ENCODE data around the gene DHX8.

DHX8 gene

DNA sequence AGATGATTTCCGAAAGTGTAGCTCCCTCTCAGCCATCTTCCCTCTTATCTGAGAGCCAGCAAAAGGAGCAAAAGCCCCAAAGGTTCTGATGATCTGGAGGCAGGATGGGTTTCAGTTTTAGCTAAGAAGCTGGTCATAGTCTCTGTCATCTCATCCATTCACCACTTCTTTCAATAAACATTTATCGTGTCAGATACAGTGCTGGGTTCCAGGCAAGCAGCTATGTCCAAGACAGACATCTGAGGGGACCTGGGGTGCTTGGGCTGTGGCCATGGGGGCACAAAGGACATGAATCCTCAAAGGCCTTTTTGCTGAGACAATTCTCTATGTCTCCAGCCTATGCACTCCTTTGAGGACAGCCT lies 63.4 kb downstream of the DHX8 start:
- DNase-seq (ENCODE audit: low read depth, low spot score), result no peak

- no peak for DNase-seq (ENCODE audit: low read depth, low spot score)
These were observed 64.0 kb downstream of the DHX8 start for GRCh38 chr17:43547659-43548256.

GRCh38 chr17:43548689-43549379 lies 65.1 kb downstream of the DHX8 start:
- DNase-seq (ENCODE audit: low read depth, low spot score), result no peak

GRCh38 chr17:43549496-43549895 lies 65.7 kb downstream of the DHX8 start:
- no peak for DNase-seq (ENCODE audit: low read depth, low spot score)

DNA sequence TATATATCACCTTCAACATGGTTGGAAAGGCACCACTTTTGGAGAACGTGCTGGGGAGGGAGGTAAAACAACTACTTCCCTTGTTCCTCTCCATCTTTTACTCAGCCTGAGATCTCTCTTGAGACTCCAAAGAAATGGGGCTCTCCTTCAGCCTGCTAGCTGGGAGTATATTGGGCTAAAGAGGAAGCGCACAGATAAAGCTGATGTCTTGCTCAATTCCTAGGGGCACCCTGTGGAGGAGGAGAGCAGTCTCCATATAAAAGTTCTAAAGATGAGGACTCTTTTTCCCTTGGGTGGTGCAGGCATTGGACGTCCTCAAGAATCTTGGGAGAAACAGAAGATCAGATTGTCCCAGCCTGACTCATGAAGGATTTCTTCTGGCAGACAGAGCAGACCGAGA lies 67.0 kb downstream of the DHX8 start:
- DNase-seq (ENCODE audit: low read depth, low spot score), result no peak

GRCh38 chr17:43552229-43552837 lies 68.6 kb downstream of the DHX8 start:
- no peak for DNase-seq (ENCODE audit: low read depth, low spot score)

DNA sequence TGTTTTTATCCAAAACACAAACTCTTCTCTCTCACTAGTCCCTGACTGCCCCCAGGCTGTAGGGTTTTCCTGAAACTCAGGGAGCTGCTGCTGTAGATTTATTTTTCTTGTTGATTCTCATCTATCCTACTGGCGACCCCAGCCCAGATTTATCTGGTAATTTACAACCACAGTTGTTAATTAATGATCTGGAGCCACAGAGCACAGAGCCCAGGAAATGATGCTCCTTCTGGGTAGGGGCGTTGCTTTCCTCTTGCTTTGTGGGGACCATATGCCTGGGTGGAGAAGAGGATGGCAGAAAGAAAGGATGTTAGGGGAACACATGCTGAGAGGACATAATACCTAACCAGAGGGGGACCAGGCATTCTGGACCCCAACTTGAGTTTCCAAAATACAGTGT lies 69.8 kb downstream of the DHX8 start:
- no peak for DNase-seq (ENCODE audit: low read depth, low spot score)

DNA sequence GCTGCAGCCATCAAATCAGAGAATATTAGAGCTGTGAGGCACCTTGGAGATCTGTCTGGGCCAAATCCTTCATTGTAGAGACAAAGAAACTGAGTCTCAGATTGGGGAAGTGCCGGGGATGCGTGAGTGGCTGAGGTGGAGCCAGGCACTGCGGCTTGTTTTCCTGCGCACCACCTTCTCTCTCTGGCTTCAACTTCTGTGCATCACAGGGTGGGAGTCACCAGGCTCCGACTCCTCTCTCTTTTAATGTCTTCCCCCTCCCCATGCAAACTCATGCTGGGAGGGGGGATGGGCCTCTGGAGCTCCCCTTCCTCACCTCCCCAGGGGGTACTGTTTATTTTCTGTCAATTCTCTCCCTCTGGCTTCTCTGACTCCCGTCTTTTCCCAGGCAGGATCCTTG lies 71.1 kb downstream of the DHX8 start:
- DNase-seq (ENCODE audit: low read depth, low spot score), result no peak

- no peak for DNase-seq (ENCODE audit: low read depth, low spot score)
These were observed 72.5 kb downstream of the DHX8 start for GRCh38 chr17:43556292-43556691.

DNA sequence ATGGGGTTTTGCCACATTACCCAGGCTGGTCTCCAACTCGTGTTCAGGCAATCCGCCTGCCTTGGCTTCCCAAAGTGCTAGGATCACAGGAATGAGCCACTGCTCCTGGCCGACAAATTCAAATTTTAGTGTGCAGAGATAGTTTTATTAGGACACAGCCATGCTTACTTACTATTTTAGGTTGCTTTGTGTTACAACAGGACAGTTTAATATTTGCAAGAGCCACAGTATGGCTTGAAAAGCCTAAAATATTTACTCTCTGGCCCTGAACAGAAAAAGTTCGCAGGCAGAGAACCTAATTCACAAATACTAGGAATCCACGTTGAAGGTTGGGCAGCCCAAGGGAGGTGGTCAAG lies 75.0 kb downstream of the DHX8 start:
- no peak for DNase-seq (ENCODE audit: low read depth, low spot score)

GRCh38 chr17:43559161-43559816 lies 75.5 kb downstream of the DHX8 start:
- DNase-seq (ENCODE audit: low read depth, low spot score), result no peak

DNA sequence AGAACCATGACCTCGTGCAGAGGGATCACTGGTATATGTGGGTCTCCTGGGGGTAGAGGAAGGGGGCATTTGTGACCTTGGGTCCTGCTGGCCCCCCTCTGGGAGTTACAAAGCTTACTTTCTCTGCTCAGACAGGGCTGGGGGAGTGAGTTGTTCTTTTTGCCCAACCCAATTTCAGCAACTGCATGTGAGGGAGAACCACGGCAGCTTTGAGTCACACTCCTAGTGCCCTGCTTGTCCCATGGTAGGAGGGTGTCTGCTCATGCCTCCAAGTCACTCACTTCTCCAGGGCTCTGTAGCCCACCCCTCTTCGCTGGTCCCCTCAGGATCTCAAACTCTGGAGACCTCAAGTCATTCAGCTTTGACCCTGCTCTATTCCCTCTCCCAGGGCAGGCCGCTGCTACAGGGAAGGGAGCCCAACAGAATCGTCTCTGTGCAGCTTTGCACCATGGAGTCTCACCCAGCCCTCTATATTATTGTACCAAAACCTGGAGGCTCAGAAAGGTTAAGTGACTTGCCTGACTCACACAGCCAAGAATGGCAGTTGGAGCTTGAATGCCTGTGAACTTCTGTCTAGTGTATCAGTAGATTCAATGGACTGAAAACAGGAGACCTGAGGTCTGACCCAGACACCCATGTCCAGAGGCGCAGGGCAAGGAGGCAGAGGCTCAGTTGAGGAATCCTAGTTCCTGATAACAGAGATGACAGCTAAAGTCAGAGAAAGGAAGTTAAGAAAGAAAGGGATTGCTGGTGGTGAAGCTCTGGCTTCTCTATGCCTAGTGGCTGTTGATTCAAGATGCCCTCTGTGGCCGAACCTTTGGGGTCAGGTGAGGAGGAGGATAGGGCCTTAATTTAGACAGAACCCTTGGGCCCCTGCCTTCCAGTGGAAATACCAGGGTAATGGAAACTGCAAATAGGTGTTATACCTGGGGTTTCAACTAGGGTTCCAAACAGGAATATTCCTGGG lies 77.0 kb downstream of the DHX8 start:
- DNase-seq (ENCODE audit: low read depth, low spot score), result no peak

DNA sequence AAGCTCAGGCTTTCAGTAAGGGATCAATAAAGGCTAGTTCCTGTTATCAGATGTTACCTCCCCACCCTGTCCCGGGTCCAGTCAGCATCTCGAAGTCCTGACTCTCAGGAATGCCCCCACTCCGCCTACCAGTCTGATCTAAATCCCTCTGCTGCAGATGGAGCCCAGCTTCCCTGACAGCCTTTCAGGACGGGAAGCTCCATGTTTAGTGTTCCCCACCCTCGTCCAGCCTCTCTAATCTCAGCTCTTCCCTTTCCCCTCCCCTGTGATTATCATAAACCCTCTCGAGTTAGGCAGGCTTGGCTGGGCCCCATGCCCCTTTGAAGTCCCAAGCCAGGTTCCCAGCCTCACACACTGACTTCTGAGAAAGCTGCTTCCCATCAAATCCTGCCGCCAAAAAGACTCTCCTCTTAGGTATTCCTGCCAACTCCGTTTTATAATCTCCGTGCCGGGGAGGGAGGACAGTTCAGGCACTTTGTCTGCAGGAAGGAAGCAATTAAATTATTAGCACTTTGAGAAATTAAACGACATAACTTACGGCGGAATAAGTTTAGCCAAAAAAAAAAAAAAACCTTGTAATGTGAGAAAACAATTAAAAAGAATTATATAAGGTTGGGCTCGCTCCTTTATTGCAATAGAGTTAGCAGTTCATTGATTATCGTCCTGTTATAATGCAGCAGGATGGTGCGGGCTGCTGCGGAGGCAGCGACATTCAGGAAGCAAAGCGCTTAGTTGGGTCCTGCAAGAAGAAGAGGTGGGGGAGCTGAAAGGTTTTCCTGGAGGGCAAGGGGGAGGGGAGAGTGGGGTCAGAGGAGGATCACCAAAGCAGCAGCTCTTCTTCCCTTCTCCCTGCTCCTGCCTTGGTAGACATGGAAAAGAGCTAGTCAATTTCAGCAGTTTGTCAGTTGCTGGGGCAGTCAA lies 79.2 kb downstream of the DHX8 start:
- DNase-seq (ENCODE audit: low read depth, low spot score), result no peak

DNA sequence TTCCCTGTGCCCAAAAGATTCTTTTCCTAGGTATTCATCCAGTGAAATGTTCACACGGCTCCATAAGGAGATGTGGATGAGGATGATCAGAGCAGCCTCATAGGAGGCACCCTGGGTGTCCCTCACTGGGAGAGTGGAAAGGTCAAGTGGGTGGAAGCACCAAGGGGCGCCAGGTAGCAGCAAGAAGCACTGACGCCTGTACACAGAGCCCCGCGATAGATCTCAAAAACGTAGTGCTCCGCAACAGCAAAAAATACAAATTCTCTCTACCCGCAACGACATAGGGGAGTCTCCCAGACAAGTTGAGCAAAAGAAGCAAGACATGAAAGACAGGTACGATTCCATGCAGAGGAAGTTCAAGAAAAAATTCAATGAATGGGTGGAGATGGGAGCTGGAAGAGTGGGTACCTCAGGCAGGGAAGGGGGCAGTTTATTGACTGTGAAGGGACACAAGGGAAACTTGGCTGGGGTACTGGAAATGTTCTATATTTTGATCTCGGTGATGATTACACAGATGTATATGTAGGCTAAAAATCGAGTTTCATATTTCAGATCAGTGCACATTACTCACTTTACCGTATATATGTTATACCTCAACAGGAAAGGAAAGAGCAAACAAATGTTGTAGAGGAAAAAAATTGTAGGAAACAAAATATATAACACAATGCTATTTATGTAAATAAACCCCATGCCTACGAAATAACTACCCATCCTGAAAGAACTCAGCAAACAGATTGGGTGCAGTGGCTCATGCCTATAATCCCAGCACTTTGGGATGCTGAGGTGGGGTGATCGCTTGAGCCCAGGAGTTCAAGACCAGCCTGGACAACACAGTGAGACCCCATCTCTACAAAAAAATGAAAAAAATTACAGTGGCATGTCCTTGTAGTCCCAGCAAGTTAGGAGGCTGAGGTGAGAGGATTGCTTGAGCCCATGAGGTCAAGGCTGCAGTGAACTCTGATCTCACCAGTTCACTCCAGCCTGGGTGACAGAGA lies 80.1 kb downstream of the DHX8 start:
- DNase-seq (ENCODE audit: low read depth, low spot score), result no peak

DNA sequence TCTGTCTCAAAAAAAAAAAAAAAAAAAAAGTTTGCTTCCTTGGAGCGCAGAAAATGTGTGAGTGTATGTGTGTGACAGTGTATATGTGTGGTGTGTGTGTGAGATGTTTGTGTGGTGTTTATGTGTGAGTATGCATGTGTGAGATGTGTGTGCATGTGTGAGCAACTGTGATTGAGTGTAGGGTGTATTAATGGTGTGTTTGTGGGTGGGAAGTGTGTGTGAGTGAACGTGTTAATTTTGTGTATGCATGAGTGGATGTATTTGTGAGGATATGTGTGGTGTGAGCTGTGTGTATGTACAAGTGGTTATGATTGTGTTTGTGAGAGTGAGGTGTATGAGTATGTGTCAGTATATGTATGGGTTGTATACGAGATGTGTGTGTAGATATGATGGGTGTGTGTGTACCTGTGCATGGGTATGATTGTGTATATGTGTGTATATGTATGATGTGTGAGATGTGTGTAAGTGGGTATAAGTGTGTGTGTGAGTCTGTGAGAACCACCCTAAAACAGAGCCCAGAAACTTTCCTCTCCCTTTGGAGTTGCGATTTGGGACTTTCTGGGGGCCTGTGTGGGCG lies 84.8 kb downstream of the DHX8 start:
- no peak for DNase-seq (ENCODE audit: low read depth, low spot score)

- DNase-seq (ENCODE audit: low read depth, low spot score), result no peak
These were observed 86.7 kb downstream of the DHX8 start for GRCh38 chr17:43570518-43570928.

DNA sequence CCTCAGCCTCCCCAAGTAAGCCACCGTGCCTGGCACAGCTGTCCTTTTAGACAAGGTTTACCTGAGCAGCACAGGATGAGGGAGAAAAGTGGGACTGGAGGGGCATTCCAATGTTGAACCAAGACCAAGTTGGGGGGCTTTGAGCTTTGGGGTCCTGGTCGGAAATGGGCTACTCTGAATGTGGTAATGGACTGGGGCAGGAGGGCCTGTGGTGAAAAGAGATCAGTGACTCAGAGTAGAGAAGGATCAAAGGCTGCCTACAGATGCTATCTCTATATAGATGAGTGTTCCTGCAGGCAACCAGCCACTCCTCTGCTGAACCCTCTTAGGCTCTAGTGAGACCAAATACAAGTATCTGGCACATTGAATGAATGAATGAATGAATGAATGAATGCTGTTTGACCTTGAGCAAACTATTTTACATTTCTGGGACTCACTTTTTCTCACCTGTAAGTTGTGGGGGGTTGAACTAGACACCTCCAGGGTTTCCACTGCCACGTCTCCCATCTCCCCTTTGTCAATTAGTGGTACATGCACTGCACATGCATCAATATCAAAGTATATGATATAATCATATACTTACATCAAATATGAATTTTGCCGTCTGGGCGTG lies 88.7 kb downstream of the DHX8 start:
- no peak for DNase-seq (ENCODE audit: low read depth, low spot score)

DNA sequence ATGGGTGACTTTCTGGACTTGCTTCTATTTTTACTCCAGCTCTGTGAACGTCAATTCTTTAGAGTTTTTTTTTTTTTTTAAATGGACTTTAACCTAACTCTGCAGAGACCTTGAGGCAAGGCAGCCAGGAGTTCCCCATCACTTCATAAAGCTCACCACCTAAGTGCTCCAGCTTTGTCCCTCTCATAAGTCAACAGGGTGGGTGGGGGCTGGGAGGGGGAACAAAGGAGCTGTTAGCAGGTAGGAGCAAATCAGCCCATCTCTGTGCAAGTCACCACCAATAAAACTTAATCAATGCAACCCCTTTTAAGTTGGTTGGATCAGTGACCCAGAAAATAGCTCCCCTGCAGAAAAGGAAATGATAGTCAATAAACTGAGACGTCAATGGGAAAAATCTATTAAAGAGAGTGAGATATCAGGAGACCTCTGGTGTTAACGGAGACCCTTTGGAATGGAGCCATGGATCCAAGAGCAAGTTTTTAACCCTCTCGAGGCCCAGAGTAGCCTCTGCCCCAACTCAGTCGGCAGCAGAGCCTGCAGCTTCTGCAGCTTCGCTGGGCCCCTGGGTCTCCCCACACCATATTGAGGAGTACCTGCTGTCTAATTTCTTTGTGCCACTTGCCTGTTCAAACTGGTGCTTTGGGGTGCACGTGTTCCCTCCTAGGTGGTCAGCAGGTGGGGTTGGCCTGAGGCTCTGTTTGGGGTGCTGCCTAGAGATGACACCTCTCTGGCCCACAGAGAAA lies 90.0 kb downstream of the DHX8 start:
- DNase-seq (ENCODE audit: low read depth, low spot score), result no peak
